HepG2 (cell line): ENCODE measurements around the gene SLC44A4. TPM values are rescaled to one million over a fixed set of nuclear protein-coding genes. Genes with fewer than 3 reads are reported as not detected.

ENCODE experiments used
- ATAC-seq: fragments of 200-7000 bp; cut with Tn5 transposase; 3 replicates; pipeline ENCODE4 v1.9.1; 2020; ENCODE audit warnings: mild to moderate bottlenecking, moderate library complexity
- BruUV-seq: library from RNA; stranded (reverse); fragments of 400-500 nt; replicated peaks from 2 replicates; lab custom pipeline; 2021; lab: Mats Ljungman, UMichigan
- CTCF ChIA-PET: fragments of 300-600 bp; formaldehyde crosslinking; extraction: SDS; loops from one replicate; lab custom pipeline; 2021; ENCODE audit warnings: low total read pairs, inconsistent platforms, low intra/inter-chr PET ratio; lab: Yijun Ruan, JAX
- POLR2A ChIA-PET: fragments of 350-600 bp; sonication (Branson Sonifier 250); formaldehyde crosslinking; loops from one replicate; lab custom pipeline; 2020; ENCODE audit warnings: antibody characterized with exemption, inconsistent platforms; lab: Yijun Ruan, JAX
- DNase-seq: peaks from one replicate; pipeline ENCODE4 v3.0.0-alpha.2; 2015; ENCODE audit warnings: low spot score
- FAIRE-seq: peaks from 3 replicates; lab custom pipeline; 2011; peaks lifted over from hg19 to GRCh38; lab: Jason Lieb, UNC
- H2AFZ ChIP-seq: one replicate; pipeline ENCODE4 v1.6.1; 2011; ENCODE audit warnings: low read length, inconsistent platforms
- H3K27ac ChIP-seq: fragments of 300-600 bp; 3 replicates; pipeline ENCODE4 v1.8.0; 2011; ENCODE audit warnings: mixed run types, mild to moderate bottlenecking, mixed read lengths, low read length, inconsistent platforms; ENCODE audit not compliant: insufficient read depth; ENCODE audit errors: extremely low read length
- H3K27me3 ChIP-seq, 2 experiments: fragments of 200-600 bp in 1 of 2; 2 replicates in 1 of 2; 3 replicates in 1 of 2; pipeline versions ENCODE4 v1.6.0 to v1.8.0; 2011; ENCODE audit warnings: low read length in 2 of 2, mild to moderate bottlenecking in 2 of 2, moderate library complexity in 2 of 2, inconsistent platforms in 1 of 2; ENCODE audit not compliant: insufficient read depth in 2 of 2, control insufficient read depth in 1 of 2
- H3K36me3 ChIP-seq, 2 experiments: fragments of 200-600 bp in 1 of 2; replicated peaks in 1 of 2; 2 replicates in 1 of 2; 3 replicates in 1 of 2; pipeline versions ENCODE4 v1.5.1 to v1.8.0; 2011; ENCODE audit warnings: low read length in 2 of 2, inconsistent platforms in 1 of 2; ENCODE audit not compliant: insufficient read depth in 2 of 2, control insufficient read depth in 1 of 2
- H3K4me1 ChIP-seq: 2 replicates; pipeline ENCODE4 v1.5.1; 2012; ENCODE audit warnings: low read length, inconsistent platforms; ENCODE audit not compliant: insufficient read depth
- H3K4me2 ChIP-seq: 2 replicates; pipeline ENCODE4 v1.6.0; 2011; ENCODE audit warnings: low read depth, low read length, inconsistent platforms
- H3K4me3 ChIP-seq, 3 experiments: fragments of 200-600 bp in 1 of 3; sonication (generic), shearing (Covaris generic) in 1 of 3; replicated peaks in 1 of 3; 2 replicates each; pipeline ENCODE4 v1.5.1; 2011 to 2016; ENCODE audit warnings: low read length in 3 of 3, inconsistent platforms in 2 of 3, low read depth in 2 of 3, mild to moderate bottlenecking in 2 of 3, control low read depth in 1 of 3, mixed read lengths in 1 of 3; ENCODE audit not compliant: insufficient read depth in 1 of 3
- H3K79me2 ChIP-seq: one replicate; pipeline ENCODE4 v1.6.1; 2011; ENCODE audit warnings: low read length, inconsistent platforms; ENCODE audit not compliant: insufficient read depth
- H3K9ac ChIP-seq: 2 replicates; pipeline ENCODE4 v1.6.0; 2011; ENCODE audit warnings: mild to moderate bottlenecking, low read depth, low read length, inconsistent platforms; ENCODE audit not compliant: insufficient read depth
- H3K9me3 ChIP-seq: 2 replicates; pipeline ENCODE4 v1.5.1; 2012; ENCODE audit warnings: mild to moderate bottlenecking, low read length
- H4K20me1 ChIP-seq: 2 replicates; pipeline ENCODE4 v1.6.0; 2011; ENCODE audit warnings: inconsistent platforms, mild to moderate bottlenecking, low read length, moderate library complexity; ENCODE audit not compliant: insufficient read depth
- CBX5 ChIP-seq: sonication (generic); formaldehyde crosslinking; IDR thresholded peaks from 2 replicates; pipeline ENCODE4 v1.4.0; 2020; ENCODE audit warnings: missing genetic modification reagents, borderline replicate concordance
- SP4 ChIP-seq: sonication (generic); formaldehyde crosslinking; IDR thresholded peaks from 2 replicates; pipeline ENCODE4 v1.8.1; 2023; ENCODE audit warnings: mild to moderate bottlenecking, missing genetic modification reagents
- ZNF121 ChIP-seq: sonication (generic); formaldehyde crosslinking; IDR thresholded peaks from 2 replicates; pipeline ENCODE4 v1.5.0; 2020; ENCODE audit warnings: mild to moderate bottlenecking, missing genetic modification reagents
- WGBS: methylation state at CpG from one replicate; pipeline ENCODE4 v1.1.6; 2017; ENCODE audit warnings: low lambda C conversion rate; 5-methylcytosine and 5-hydroxymethylcytosine counted together
- in situ Hi-C: cut with HindIII; loops from 2 replicates; pipeline ENCODE4 v1.10.0; 2017; ENCODE audit warnings: low pct_unique_long_range_greater_than_20kb; ENCODE audit not compliant: extremely low pct_ligation_motif_present
- intact Hi-C: fragments of 100-400 bp; cut with micrococcal nuclease; formaldehyde crosslinking; loops from one replicate; pipeline ENCODE4 v1.10.0; 2022; ENCODE audit not compliant: unreplicated experiment
- polyA plus RNA-seq, 8 experiments: library from polyadenylated mRNA; depleted of rRNA in 3 of 8; stranded (reverse) in 7 of 8; unstranded in 1 of 8; fragments of >200 nt; fragmentation: Illumina TruSeq in 4 of 8; extraction: Trizol in 4 of 8; gene quantifications; 2 replicates each; pipeline versions ENCODE4 v1.2.1 to v1.2.3, GENCODE V29; 2011 to 2016; ENCODE audit warnings: low read depth in 4 of 8, missing spikeins in 1 of 8, mixed read lengths in 1 of 8; ENCODE audit not compliant: insufficient read depth in 1 of 8
- total RNA-seq, 5 experiments: library from RNA; depleted of rRNA; stranded (reverse); fragments of >200 nt; fragmentation: Illumina TruSeq; extraction: Trizol; gene quantifications; 2 replicates each; pipeline ENCODE4 v1.2.3, GENCODE V29; 2016; ENCODE audit warnings: low read depth in 1 of 5

SLC44A4 gene
- total and polyA plus RNA-seq, 2 of the 13 experiments (the other 11 are each of a cell fraction or from before 2014, with no cell fraction given): 3.5 to 5.9 TPM

DNA sequence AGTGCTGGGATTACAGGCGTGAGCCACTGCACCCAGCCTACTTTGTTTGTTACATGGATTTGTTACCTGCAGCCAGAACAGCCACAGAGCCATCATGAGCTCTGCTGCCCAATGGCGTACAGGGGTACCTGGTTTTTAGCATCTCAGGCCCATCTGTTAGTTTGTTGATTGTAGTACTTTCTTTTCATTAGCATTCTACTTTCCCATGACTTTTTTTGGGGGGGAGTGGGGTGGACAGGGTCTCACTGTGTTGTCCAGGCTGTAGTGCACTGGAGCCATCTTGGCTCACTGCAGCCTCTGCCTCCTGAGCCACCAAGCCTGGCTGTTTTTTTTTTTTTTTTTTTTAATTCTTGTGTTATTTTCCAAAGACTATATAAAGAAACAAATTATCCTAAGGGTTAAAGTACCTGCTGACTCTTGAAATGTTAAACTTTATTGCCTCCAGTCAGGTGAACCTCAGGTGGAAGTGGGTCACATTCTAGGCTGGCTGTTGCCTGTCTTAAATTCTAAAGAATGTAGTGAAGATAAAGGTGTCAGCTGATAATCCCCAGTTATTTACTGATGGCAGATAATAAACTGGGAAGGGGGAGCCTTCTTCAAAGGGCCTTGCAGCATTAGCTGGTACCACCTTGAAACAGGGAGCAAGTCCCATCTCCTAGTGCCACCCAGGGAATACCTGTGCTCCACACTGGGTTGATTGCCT, 31.4 kb downstream of the SLC44A4 start:
- no peaks in the 10 kb centered on the region for H3K79me2 ChIP-seq
- no peak for FAIRE-seq
- POLR2A ChIA-PET: interaction anchor here (0.7 to 5.9 kb wide), 5 partner anchors 9 to 105 kb away, joined by 3 to 93 read pairs (median 8); partner anchors contain the start of gene NEU1
- H3K27me3 ChIP-seq: no peaks in the 10 kb centered on the region
- no peak overlapping the region for H2AFZ ChIP-seq
- TF ChIP-seq SP4 (CRISPR knock-in tag) (no peak), ZNF121 (peak; percentile 83; the same call in 1 of the 2 replicates)
- CTCF ChIA-PET: no interaction called here
- intact Hi-C loops (no loop called here), in situ Hi-C loops (no loop called here)
- H3K27ac ChIP-seq: no peak overlapping the region
- H3K36me3 ChIP-seq: no peaks in the 10 kb centered on the region
- no peak overlapping the region for H3K4me3 ChIP-seq
- H3K4me2 ChIP-seq: no peak overlapping the region
- H4K20me1 ChIP-seq: no peaks in the 10 kb centered on the region
- 64% methylated on average over 2 of the region's 2 CpGs for WGBS
- DNase-seq: no peak
- no TSS peak for BruUV-seq
- no peak for ATAC-seq
- H3K4me1 ChIP-seq: peaks cover 34% of the 10 kb centered on the region
- no peak overlapping the region for H3K9ac ChIP-seq
- no peaks in the 10 kb centered on the region for H3K9me3 ChIP-seq

DNA sequence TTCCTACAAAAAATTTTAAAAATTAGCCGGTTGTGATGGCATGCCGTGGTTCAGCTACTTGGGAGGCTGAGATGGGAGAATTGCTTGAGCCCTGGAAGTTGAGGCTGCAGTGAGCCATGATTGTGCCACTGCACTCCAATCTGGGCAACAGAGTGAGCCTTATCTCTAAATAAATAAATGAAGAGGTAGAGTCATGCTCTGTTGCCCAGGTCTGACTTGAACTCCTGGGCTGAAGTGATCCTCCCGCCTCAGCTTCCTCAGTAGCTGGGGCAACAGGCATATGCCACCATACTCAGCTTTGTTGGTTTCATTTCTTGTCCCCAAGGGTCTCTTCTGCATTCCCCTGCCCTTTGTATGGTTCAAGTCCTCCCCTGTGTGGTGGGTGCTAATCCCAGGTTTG, 34.3 kb downstream of the SLC44A4 start:
- Histone ChIP-seq H3K79me2 (no peaks in the 10 kb centered on the region), H3K4me2 (no peak overlapping the region), H3K9ac (no peak overlapping the region), H3K4me3 (no peak overlapping the region), H3K4me1 (peaks cover 14% of the 10 kb centered on the region), H3K36me3 (no peaks in the 10 kb centered on the region; a peak in 2 of 5 replicates), H3K27ac (no peak overlapping the region), H3K27me3 (no peaks in the 10 kb centered on the region), H2AFZ (no peak overlapping the region), H3K9me3 (no peaks in the 10 kb centered on the region), H4K20me1 (peaks cover 7% of the 10 kb centered on the region; the same call in 1 of the 2 replicates)
- TF ChIP-seq ZNF121 (peak; percentile 36; the same call in 1 of the 2 replicates), CBX5 (CRISPR knock-in tag) (no peak)
- no peak for DNase-seq
- WGBS: 90% methylated on average over 3 of the region's 3 CpGs
- CTCF ChIA-PET: no interaction called here
- FAIRE-seq: no peak
- POLR2A ChIA-PET: interaction anchor here (1.2 to 15.7 kb wide), 8 partner anchors 8 to 108 kb away, joined by 3 to 264 read pairs (median 5); partner anchors contain the start of genes EHMT2, HSPA1B and NEU1
- intact Hi-C loops: no loop called here
- no TSS peak for BruUV-seq
- in situ Hi-C loops: no loop called here
- peak; percentile 9 for ATAC-seq
